HFFc6 (cell line): Measurements from ENCODE around the gene RNASE4. TPM values are rescaled to one million over a fixed set of nuclear protein-coding genes. Genes with fewer than 3 reads are reported as not detected.
"Not testable (repeated sequence)": the region's sequence is repeated elsewhere in the genome, so short reads cannot be mapped to it uniquely, and the experiment has no call there.

Source experiments
- DNase-seq: peaks from one replicate; pipeline ENCODE4 v3.0.0-alpha.2; 2018
- H3K27ac Mint-ChIP-seq: 2 replicates; pipeline ENCODE4 v1.8.0; 2020; ENCODE audit warnings: mild to moderate bottlenecking, mixed read lengths
- H3K27me3 Mint-ChIP-seq: 2 replicates; pipeline ENCODE4 v1.8.0; 2021; ENCODE audit warnings: mild to moderate bottlenecking, moderate library complexity, mixed read lengths; ENCODE audit not compliant: insufficient read depth
- H3K36me3 Mint-ChIP-seq: 2 replicates; pipeline ENCODE4 v1.8.0; 2021; ENCODE audit warnings: low read depth, mixed read lengths
- H3K4me1 Mint-ChIP-seq: 2 replicates; pipeline ENCODE4 v1.8.0; 2020; ENCODE audit warnings: low read depth, mixed read lengths
- H3K4me3 Mint-ChIP-seq: 2 replicates; pipeline ENCODE4 v1.8.0; 2020; ENCODE audit warnings: mild to moderate bottlenecking, moderate library complexity, mixed read lengths
- H3K9me3 Mint-ChIP-seq: 2 replicates; pipeline ENCODE4 v1.8.0; 2020; ENCODE audit warnings: mild to moderate bottlenecking, mixed read lengths
- long read RNA-seq: library from polyadenylated mRNA; unstranded; transcript quantifications from one replicate; pipeline ENCODE4 v2.0.0, GENCODE V29; 2019
- total RNA-seq, 6 experiments: library from RNA; stranded (reverse); fragmentation: NEBNext Ultra II Directional; extraction: Animal tissue kit (Norgen Biotek cat#: 25700); gene quantifications; 2 replicates in 1 of 6; 3 replicates in 5 of 6; pipeline ENCODE4 v1.2.3, GENCODE V29; 2021
- TF ChIP-seq, protein P1 (sequence below): fragments of 200-600 bp; sonication (generic); IDR thresholded peaks from 2 replicates; pipeline ENCODE4 v1.5.0; 2021; ENCODE audit warnings: antibody characterized with exemption, mild to moderate bottlenecking

The RNASE4 gene, protein sequence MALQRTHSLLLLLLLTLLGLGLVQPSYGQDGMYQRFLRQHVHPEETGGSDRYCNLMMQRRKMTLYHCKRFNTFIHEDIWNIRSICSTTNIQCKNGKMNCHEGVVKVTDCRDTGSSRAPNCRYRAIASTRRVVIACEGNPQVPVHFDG
- 1 to 10 TPM; 2.8 to 6.9 (median 5.3) TPM for total RNA-seq
- long read RNA-seq, transcript RNASE4-203 (2 exons, 2,520 nt) = major isoform, 6 of 6 reads
- long read RNA-seq, partial matches to known transcripts = 0 of 6 reads
- long read RNA-seq, other reads (novel, unspliced or antisense) = 0 of 6 reads

DNA sequence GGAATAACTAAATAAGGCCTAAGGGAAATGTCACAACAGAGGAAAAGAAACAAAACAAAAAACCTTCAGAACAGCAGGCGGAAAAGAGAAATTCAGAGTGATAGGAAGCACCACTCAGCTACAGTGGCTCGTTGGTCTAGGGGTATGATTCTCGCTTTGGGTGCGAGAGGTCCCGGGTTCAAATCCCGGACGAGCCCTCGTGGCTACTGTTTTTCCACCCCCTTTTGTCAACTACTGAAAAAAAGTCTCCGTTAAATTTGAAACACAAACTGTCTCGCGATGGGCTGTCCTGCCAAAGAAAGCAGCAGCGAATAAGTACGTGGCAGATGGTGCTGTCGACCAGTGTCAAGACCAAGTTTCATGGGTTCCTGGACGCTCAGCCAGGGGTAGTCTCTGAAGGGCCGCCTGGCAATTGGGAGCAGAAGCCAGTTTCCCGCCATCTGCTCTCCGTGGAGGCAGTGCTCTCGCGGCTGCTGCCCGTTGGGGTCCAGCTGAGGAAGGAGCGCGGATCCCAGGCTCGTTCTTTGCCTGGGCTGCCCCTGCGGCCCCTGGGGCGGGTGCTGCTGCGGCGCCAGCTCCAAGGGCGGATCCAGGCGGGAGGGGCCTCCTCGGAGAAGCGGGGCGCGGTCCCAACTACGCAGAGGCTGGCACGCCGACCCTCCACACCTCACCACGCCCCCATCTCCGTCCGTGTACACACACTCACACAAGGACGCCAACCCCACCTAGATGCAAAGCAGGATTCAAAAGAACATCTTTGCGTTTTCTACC lies at the start of gene RNASE4:
RNASE4 (plus strand) TSS at position 670 of the 771 bp plus-strand sequence. CDS start 14,812 bp downstream, outside the sequence.
- H3K9me3 Mint-ChIP-seq = no peaks in the 10 kb centered on the region
- peaks cover 3% of the 10 kb centered on the region; the same call in 1 of the 2 replicates for H3K27me3 Mint-ChIP-seq
- H3K27ac Mint-ChIP-seq = no peak within 1 kb of the TSS
- H3K4me3 Mint-ChIP-seq = no peak within 1 kb of the TSS
- peaks cover 32% of the 10 kb centered on the region for H3K4me1 Mint-ChIP-seq
- H3K36me3 Mint-ChIP-seq = no peaks in the 10 kb centered on the region
- TF ChIP-seq, protein P1, sequence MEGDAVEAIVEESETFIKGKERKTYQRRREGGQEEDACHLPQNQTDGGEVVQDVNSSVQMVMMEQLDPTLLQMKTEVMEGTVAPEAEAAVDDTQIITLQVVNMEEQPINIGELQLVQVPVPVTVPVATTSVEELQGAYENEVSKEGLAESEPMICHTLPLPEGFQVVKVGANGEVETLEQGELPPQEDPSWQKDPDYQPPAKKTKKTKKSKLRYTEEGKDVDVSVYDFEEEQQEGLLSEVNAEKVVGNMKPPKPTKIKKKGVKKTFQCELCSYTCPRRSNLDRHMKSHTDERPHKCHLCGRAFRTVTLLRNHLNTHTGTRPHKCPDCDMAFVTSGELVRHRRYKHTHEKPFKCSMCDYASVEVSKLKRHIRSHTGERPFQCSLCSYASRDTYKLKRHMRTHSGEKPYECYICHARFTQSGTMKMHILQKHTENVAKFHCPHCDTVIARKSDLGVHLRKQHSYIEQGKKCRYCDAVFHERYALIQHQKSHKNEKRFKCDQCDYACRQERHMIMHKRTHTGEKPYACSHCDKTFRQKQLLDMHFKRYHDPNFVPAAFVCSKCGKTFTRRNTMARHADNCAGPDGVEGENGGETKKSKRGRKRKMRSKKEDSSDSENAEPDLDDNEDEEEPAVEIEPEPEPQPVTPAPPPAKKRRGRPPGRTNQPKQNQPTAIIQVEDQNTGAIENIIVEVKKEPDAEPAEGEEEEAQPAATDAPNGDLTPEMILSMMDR = no peak
- DNase-seq = peak; percentile 97

DNA sequence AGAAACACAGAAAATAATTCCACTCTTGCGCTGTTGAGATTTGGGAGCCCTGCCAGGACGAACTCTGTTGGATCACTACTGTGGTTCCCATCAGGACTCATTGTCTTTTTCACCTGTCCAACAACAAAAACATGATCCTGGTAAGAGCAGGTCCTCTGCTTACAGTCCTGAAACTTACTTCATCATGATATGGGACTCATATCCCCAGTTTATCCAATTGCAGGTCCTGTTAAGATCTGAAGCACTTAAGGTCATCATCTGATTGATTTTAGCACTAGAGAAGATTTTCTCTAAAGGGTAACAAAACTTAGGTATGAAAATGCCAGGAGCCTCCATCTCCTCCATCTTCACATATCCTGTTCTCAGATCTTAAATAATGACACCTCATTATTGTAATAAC lies 42.8 kb upstream of the RNASE4 start, which contains the start of gene OR6S1:
OR6S1 (minus strand) TSS at position 101 of the 400 bp plus-strand sequence; CDS start at position 101, 0 bp downstream.
- no peak within 1 kb of the TSS for H3K4me3 Mint-ChIP-seq
- DNase-seq = no peak
- H3K27ac Mint-ChIP-seq = no peak within 1 kb of the TSS
- no peaks in the 10 kb centered on the region for H3K36me3 Mint-ChIP-seq
- 0 out of 2 replicates have a peak, but pooled peaks cover 6% of the 10 kb centered on the region for H3K4me1 Mint-ChIP-seq
- H3K9me3 Mint-ChIP-seq = no peaks in the 10 kb centered on the region
- TF ChIP-seq, protein P1 = no peak
- peaks cover 11% of the 10 kb centered on the region for H3K27me3 Mint-ChIP-seq

DNA sequence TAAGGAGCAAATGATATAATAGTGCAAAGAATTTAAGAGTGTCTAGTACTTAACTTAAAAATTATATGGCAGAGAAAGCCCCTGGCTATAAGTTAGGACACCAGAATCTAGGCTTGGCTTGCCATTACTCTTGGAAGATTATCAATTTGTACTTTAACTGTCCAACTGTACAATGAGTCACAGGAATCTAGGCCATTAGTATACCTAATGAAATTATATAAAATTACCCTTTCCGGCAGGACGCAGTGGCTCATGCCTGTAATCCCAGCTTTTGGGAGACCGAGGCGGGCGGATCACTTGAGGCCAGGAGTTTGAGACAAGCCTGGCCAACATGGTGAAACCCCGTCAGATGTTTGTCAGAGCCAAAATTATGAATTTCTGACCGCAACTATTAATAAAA lies 42.2 kb upstream of the RNASE4 start:
- Mint-ChIP-seq H3K36me3 (no peaks in the 10 kb centered on the region), H3K4me3 (no peak overlapping the region), H3K4me1 (0 out of 2 replicates have a peak, but pooled peaks cover 6% of the 10 kb centered on the region), H3K27me3 (peaks cover 8% of the 10 kb centered on the region), H3K27ac (no peak overlapping the region), H3K9me3 (no peaks in the 10 kb centered on the region)
- DNase-seq = no peak
- TF ChIP-seq, protein P1 = no peak

DNA sequence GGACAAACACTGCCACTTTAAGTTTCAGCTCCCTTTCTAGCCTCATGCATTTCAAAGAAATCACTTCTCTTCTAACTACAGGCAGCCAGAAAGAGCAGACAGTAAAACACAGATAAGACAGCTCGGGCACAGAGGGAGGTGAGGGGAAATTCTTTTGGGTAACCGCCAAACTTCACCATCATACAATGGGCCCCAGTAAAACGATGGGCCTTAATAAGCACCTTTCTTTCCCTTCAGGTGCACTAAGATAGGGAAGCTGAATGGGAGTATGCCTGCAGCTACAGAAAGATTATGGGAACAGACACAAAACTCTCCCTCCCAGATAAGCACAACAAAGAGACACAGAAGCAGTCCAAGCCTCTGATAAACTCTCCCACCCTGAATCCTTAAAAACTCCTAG lies 41.6 kb upstream of the RNASE4 start:
- DNase-seq, H3K4me3 Mint-ChIP-seq, H3K9me3 Mint-ChIP-seq, H3K36me3 Mint-ChIP-seq, H3K27me3 Mint-ChIP-seq, H3K27ac Mint-ChIP-seq, H3K4me1 Mint-ChIP-seq: not testable (repeated sequence)

DNA sequence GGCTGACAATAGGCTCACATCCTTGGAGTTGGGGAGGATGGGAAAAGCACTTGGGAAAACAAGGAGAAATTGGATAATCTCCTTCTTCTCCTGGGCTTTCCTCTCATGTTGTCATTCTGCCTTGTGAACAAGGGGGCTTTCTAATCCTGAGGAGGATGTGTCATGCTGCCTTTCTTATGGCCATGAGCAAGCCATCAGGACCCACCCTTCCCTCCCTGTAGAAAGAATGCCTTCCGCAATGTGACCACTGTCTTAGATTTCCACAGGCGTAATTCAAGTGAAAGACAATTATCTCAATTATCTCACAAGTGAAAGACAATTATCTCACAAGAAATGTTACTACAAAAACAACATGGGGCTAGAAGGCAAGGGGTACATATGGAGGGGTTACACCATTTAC lies 39.8 kb upstream of the RNASE4 start:
- 0 out of 2 replicates have a peak, but pooled peaks cover 6% of the 10 kb centered on the region for H3K4me1 Mint-ChIP-seq
- TF ChIP-seq, protein P1 = no peak
- H3K36me3 Mint-ChIP-seq = no peaks in the 10 kb centered on the region
- peaks cover 8% of the 10 kb centered on the region for H3K27me3 Mint-ChIP-seq
- no peak overlapping the region for H3K4me3 Mint-ChIP-seq
- H3K27ac Mint-ChIP-seq = no peak overlapping the region
- DNase-seq = no peak
- no peaks in the 10 kb centered on the region for H3K9me3 Mint-ChIP-seq

DNA sequence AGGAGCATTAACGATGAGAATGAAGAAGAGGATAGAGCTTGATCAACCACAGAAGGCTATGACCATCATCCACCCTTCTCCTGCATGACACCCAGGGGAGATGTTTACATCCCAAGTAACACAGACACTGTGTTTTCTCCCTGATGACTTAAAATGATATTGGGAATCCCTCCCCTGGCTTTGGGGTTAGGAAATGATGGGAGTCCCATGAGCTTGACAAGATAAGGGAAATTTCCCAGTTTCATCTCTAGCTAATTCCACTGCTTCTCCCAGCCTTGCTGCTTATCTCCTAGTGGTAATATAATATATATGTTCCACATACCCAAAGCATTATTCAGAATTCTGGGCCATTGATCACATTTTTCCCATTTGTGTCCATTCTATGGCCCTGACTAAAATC lies 38.9 kb upstream of the RNASE4 start:
- Mint-ChIP-seq H3K27me3 (peaks cover 11% of the 10 kb centered on the region), H3K4me3 (no peak overlapping the region), H3K4me1 (0 out of 2 replicates have a peak, but pooled peaks cover 6% of the 10 kb centered on the region), H3K9me3 (no peaks in the 10 kb centered on the region), H3K36me3 (no peaks in the 10 kb centered on the region), H3K27ac (no peak overlapping the region)
- TF ChIP-seq, protein P1 = no peak
- no peak for DNase-seq
